HG02840 (cell line): ENCODE measurements around the gene RRP1B.
"Not testable (repeated sequence)": the region's sequence is repeated elsewhere in the genome, so short reads cannot be mapped to it uniquely, and the experiment has no call there.

Experiments
- ATAC-seq: cut with Tn5 transposase; IDR thresholded peaks from one replicate; pipeline ENCODE4 v1.9.1; 2021; ENCODE audit warnings: mild to moderate bottlenecking, moderate library complexity, moderate number of reproducible peaks; ENCODE audit not compliant: unreplicated experiment, low FRiP score

The RRP1B gene

GRCh38 chr21:43667191-43667904 is 8.0 kb downstream of the RRP1B start:
- no peak for ATAC-seq

- no peak for ATAC-seq
Observed at GRCh38 chr21:43669828-43670605, 10.7 kb downstream of the RRP1B start.

DNA sequence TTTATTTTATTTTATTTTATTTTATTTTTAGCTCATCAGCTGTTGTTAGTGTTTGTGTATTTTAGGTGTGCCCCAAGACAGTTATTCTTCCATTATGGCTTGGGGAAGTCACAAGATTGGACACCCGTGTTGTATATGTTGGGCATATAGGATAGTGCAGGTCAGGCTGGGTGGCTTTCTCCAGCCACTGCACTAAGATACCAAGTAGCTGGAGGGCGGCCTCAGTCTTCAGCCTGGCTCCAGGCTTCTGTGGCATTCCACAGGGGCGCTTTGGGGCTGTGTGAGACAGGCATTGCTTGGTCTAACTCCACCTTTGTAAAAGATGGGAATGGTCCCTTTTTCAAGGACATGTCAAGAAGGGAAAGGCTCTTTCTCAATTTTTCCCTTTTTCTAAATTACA is 16.5 kb downstream of the RRP1B start:
- no peak for ATAC-seq

DNA sequence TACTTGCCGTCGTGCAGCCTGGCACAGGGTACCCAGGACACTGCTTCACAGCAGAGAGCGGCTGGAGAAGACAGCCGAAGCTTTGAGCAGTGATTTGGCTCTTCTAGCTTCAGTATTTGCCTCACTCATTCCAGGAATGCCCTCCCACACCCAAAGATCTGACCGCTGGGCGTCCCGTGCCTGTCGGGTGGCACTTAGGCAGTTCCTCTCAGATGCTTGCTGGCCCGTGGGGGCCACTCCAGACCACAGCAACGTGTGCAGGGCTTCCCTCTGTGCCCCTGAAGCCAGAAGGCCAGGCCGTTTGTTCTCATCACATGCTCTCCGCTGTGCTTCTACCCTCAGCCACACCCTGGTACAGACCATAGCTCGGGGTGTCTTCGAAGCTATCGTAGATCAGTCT is 17.0 kb downstream of the RRP1B start:
- no peak for ATAC-seq

DNA sequence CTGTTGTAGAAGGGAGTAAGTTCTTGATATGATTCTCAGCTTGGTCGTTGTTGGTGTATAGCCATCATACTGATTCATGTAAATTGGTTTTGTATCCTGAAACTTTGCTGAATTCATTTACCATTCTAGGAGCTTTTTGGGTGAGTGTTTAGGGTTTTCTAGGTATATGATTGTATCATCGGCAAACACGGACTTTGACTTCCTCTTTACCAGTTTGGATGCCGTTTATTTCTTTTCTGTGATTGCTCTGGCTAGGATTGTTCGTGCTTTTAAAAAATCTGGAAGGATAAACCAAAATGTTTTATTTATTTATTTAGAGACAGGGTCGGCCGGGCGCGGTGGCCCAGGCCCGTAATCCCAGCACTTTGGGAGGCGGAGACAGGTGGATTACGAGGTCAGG is 20.6 kb downstream of the RRP1B start:
- ATAC-seq = no peak

- ATAC-seq = not testable (repeated sequence)
Observed at GRCh38 chr21:43680421-43680820, 21.1 kb downstream of the RRP1B start.

GRCh38 chr21:43681650-43682049 is 22.3 kb downstream of the RRP1B start:
- no peak for ATAC-seq

DNA sequence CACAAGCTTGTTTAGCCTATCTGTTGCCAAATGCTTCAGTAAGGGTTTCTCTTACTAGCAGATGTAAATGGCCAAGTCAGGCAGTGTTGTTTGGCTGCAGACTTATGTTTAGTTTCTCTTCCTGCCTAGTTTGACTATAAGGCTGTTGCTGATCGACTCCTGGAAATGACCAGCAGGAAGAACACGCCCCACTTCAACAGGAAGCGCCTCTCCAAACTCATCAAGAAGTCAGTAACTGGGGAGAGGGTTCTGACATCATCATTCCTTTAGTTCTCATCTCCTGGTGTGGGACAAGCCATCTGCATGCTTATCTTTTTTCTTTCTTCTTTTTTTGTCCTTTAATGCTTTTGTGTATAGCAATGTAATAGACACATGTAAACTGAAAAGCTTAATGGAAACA is 25.1 kb downstream of the RRP1B start:
- no peak for ATAC-seq

DNA sequence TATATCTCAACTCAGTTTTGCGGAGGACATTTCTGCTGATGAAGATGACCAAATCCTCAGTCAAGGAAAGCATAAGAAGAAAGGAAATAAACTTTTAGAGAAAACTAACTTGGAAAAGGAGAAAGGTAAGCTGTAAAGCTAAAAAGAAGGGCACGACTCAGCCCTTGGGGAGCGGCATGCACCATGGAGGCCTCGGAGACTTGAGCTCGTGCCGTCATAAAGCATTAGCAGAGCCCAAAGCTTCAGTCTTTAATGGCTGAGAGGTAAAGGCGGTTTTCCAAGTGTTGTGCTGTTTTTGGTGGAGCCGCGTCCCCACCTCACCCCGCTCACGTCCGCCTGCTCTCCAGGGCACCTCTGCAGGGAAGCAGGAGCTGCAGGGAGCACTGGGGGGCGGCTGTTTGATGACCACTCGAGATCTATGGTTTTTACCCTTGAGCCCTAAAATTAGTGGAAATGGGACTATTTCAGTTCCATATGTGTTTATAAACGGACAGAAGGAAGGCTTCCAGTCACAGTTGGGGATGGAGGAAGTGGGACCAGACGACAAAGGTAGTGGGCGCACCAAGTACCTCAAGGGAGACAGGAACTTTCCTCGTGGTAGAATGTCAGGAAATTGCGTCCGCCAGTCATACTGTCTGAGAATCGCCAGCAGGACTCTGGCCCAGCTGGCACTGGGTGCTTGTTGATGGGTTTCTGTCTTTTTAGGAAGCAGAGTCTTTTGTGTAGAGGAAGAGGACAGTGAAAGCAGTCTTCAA is 27.6 kb downstream of the RRP1B start:
- ATAC-seq = no peak

DNA sequence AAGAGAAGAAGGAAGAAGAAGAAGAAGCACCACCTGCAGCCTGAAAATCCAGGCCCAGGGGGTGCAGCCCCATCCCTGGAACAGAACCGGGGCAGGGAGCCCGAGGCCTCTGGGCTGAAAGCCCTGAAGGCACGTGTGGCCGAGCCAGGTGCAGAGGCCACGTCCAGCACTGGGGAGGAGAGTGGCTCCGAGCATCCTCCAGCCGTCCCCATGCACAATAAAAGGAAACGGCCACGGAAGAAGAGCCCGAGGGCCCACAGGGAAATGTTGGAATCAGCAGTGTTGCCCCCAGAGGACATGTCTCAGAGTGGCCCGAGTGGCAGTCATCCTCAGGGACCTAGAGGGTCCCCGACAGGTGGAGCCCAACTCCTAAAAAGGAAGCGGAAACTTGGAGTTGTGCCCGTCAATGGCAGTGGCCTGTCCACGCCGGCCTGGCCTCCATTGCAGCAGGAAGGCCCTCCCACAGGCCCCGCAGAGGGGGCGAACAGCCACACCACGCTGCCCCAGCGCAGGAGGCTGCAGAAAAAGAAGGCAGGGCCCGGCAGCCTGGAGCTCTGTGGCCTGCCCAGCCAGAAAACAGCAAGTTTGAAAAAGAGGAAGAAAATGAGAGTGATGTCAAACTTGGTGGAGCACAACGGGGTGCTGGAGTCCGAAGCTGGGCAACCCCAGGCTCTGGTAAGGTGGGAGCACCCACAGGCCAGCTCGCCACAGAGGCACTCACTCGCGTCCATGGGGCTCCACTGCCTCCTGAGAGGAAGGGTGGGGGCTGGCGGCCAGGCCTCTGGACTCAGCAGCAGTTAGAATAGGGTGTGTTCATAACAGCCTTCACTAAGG is 28.4 kb downstream of the RRP1B start:
- ATAC-seq = no peak

DNA sequence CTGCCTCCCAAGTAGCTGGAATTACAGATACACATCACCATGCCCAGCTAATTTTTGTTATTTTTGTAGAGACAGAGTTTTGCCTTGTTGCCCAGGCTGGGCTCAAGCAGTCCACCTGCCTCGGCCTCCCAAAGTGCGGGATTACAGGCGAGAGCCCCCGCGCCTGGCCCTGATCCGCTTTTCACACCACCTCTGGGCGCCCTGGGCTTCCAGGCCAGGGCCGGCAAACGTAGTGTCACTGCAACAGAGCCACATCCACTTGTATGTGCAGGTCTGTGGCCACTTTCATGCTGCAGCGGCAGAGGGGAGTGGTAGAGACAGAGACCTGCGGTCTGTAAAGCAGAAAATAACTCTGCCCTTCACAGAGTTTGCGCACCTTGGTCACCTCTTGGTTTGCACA is 29.5 kb downstream of the RRP1B start:
- ATAC-seq = no peak

DNA sequence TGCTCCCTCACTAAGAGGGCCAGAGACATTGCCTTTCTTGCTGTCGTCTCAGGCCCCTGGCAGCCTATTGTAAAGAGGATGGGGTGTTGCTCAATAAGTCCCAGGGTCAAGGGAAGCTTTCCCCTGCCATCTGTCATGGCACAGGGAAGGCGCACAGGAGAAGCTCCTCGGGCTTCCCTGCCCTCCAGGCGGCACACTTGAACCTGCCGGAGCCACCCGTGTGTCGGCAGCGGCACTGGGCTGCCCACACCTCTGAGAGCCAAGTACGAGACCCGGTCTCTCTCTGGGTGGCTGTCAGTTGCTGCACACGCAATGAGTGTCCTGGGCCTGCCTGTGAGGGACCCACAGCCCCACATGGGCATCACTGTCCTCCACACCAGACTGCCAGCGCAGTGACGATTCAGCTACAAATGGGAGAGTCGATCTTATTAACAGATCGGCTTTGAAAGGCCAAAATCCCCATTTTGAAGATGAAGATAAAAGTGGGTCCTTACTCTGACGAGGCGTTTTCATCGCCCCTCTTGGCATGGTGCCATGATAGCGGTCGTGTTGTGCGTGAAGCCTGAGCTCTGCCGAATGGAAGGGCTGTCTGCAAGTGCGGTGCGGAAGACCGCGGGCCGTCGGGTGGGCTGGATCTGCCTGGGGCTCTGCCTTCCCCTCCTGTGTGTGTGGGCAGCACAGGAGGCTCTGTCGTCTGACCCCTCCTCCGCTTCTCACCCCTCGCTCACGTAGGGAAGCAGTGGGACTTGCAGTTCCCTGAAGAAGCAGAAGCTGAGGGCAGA is 30.4 kb downstream of the RRP1B start:
- ATAC-seq = no peak

GRCh38 chr21:43690346-43690745 is 31.0 kb downstream of the RRP1B start:
- ATAC-seq = no peak

GRCh38 chr21:43691086-43691795 is 31.9 kb downstream of the RRP1B start:
- ATAC-seq = no peak

DNA sequence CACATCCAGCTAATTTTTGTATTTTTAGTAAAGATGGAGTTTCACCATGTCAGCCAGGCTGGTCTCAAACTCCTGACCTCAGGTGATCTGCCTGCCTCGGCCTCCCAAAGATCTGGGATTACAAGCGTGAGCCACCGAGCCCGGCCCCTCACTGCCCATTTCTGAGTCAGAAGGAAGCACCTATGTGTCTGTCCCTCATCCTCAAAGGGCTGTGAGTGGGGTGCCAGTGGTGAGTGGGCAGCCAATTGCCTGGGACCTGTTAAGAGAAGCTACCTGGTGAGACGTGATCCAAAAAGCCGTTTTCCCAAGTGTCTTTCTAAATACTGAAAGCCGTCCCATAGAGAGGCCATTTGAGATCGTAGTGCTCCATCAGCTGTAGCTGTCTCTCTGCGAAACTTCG is 32.4 kb downstream of the RRP1B start:
- ATAC-seq = no peak

DNA sequence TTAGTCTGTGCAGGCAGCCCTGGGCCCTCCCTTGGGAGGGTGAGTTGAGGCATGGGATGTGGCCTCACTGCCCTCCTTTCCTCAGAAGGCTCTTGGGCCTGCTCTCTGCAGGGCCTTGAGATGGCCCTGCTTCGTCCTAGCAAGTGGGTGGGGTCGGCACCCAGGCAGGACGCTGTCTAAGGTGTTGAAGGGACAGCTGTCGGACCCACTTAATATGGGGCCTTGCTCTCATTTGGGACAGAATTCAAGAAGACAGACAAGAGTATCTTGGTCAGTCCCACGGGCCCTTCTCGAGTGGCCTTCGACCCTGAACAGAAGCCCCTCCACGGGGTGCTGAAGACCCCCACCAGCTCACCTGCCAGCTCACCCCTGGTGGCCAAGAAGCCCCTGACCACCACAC is 33.6 kb downstream of the RRP1B start:
- ATAC-seq = no peak

GRCh38 chr21:43693981-43694380 is 34.6 kb downstream of the RRP1B start:
- no peak for ATAC-seq

DNA sequence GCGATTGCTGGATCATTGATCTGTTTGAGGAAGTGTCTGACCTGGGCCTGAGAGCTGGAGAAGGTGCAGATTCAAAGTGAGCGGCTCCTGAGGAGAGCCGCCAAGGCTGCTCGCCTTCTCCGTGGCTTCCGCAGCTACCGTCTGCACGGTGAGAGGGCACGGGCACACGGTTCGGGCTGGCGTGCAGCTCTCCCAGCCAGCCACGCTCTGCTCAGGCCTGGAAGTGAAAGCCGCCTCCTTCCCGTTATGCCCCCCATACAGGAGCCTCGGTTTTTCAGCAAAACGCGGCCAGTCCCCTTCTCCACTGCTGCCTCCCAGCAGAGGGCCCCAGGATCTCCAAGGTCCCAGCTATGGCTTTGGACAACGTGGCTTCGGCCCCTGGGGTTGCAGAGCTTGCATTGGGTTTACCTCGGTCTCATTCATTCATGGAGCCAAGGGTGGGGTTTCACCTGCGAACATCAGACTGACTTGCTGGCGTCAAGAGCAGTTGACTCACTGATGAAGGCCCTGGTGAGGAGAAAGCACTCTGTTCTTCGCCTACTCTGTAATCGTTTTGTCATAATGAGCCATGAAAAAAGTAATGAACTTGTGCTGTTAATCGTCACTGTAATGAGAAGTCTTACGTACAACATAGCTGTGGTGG is 35.2 kb downstream of the RRP1B start:
- ATAC-seq = no peak

- no peak for ATAC-seq
Observed at GRCh38 chr21:43696214-43696613, 36.9 kb downstream of the RRP1B start.
